Measurements from ENCODE around the gene SPTBN1. TPM values are rescaled to one million over a fixed set of nuclear protein-coding genes. Genes with fewer than 3 reads are reported as not detected.

SPTBN1 gene
- total RNA-seq, 6 experiments from 2014 or later, result 128 to 169 (median 159) TPM

- H3K9me3 Mint-ChIP-seq, result no peaks in the 10 kb centered on the region
- no peak overlapping the region for H3K4me3 Mint-ChIP-seq
- no peaks in the 10 kb centered on the region; the same call in 1 of the 2 replicates for H3K27me3 Mint-ChIP-seq (ENCODE audit: insufficient read depth)
- DNase-seq, result no peak
- peaks cover 11% of the 10 kb centered on the region for H3K4me1 Mint-ChIP-seq (ENCODE audit: low read depth)
- TF ChIP-seq CTCF (IDR thresholded peaks at IDR 0.05), result no peak
- H3K36me3 Mint-ChIP-seq (ENCODE audit: low read depth), result peaks cover 63% of the 10 kb centered on the region
- H3K27ac Mint-ChIP-seq, result no peak overlapping the region
Observed at GRCh38 chr2:54649191-54649590, 193.1 kb downstream of the SPTBN1 start.

GRCh38 chr2:54649633-54650032 is 193.5 kb downstream of the SPTBN1 start:
- Mint-ChIP-seq H3K27ac (no peak overlapping the region), H3K9me3 (no peaks in the 10 kb centered on the region), H3K4me1 (ENCODE audit: low read depth) (peaks cover 11% of the 10 kb centered on the region), H3K4me3 (no peak overlapping the region), H3K27me3 (ENCODE audit: insufficient read depth) (no peaks in the 10 kb centered on the region; the same call in 1 of the 2 replicates), H3K36me3 (ENCODE audit: low read depth) (peaks cover 62% of the 10 kb centered on the region)
- no peak for DNase-seq
- TF ChIP-seq CTCF (IDR thresholded peaks at IDR 0.05), result no peak

- TF ChIP-seq CTCF (IDR thresholded peaks at IDR 0.05), result no peak
- Mint-ChIP-seq H3K27ac (no peak overlapping the region), H3K9me3 (no peaks in the 10 kb centered on the region), H3K36me3 (ENCODE audit: low read depth) (peaks cover 62% of the 10 kb centered on the region), H3K4me1 (ENCODE audit: low read depth) (peaks cover 11% of the 10 kb centered on the region), H3K4me3 (no peak overlapping the region), H3K27me3 (ENCODE audit: insufficient read depth) (no peaks in the 10 kb centered on the region; the same call in 1 of the 2 replicates)
- DNase-seq, result no peak
Observed at GRCh38 chr2:54650612-54651011, 194.5 kb downstream of the SPTBN1 start.

GRCh38 chr2:54651291-54651690 is 195.2 kb downstream of the SPTBN1 start:
- Mint-ChIP-seq H3K4me3 (no peak overlapping the region), H3K4me1 (ENCODE audit: low read depth) (peaks cover 11% of the 10 kb centered on the region), H3K9me3 (no peaks in the 10 kb centered on the region), H3K27me3 (ENCODE audit: insufficient read depth) (no peaks in the 10 kb centered on the region; the same call in 1 of the 2 replicates), H3K27ac (no peak overlapping the region), H3K36me3 (ENCODE audit: low read depth) (peaks cover 68% of the 10 kb centered on the region)
- no peak for DNase-seq
- TF ChIP-seq CTCF (IDR thresholded peaks at IDR 0.05), result no peak

- Mint-ChIP-seq H3K4me1 (ENCODE audit: low read depth) (peaks cover 12% of the 10 kb centered on the region), H3K27me3 (ENCODE audit: insufficient read depth) (no peaks in the 10 kb centered on the region; the same call in 1 of the 2 replicates), H3K27ac (no peak overlapping the region), H3K9me3 (no peaks in the 10 kb centered on the region), H3K4me3 (no peak overlapping the region), H3K36me3 (ENCODE audit: low read depth) (peaks cover 59% of the 10 kb centered on the region)
- no peak for TF ChIP-seq CTCF (IDR thresholded peaks at IDR 0.05)
- peak; percentile 41 for DNase-seq
Observed at GRCh38 chr2:54652540-54652939, 196.4 kb downstream of the SPTBN1 start.
